T47D (cell line): Measurements from ENCODE around the gene RNASE9.

ENCODE experiments used
- DNase-seq, 2 experiments: peaks; one replicate each; pipeline versions ENCODE4 v3.0.0 to v3.0.0-alpha.2; 2011 to 2012; ENCODE audit warnings: low read depth in 1 of 2, low spot score in 1 of 2
- JUND ChIP-seq: IDR thresholded peaks from 2 replicates; pipeline ENCODE4 v1.6.1; 2012; ENCODE audit warnings: low read depth
- in situ Hi-C: cut with HindIII; loops from 2 replicates; pipeline ENCODE4 v1.10.0; 2016; ENCODE audit warnings: low sequenced_read_pairs, low pct_unique_long_range_greater_than_20kb

RNASE9 gene

GRCh38 chr14:20564501-20564997 is 3.7 kb upstream of the RNASE9 start:
- no peak for TF ChIP-seq JUND
- in situ Hi-C loops = no loop called here
- no peak for DNase-seq

- in situ Hi-C loops = no loop called here
- no peak for DNase-seq
- no peak for TF ChIP-seq JUND
Measured at GRCh38 chr14:20563971-20564370, 3.1 kb upstream of the RNASE9 start.

- in situ Hi-C loops = no loop called here
Measured at GRCh38 chr14:20559461-20559904, 1.4 kb downstream of the RNASE9 start.

GRCh38 chr14:20557212-20557542 is 3.7 kb downstream of the RNASE9 start:
- TF ChIP-seq JUND = no peak
- in situ Hi-C loops = no loop called here
- no peak for DNase-seq

More at GRCh38 chr14:20559461-20559904, 1.4 kb downstream of the RNASE9 start:
- TF ChIP-seq JUND = no peak
- no peak for DNase-seq

- in situ Hi-C loops = no loop called here
- no peak for DNase-seq
- no peak for TF ChIP-seq JUND
Measured at GRCh38 chr14:20556500-20557211, 4.2 kb downstream of the RNASE9 start.

- no peak for TF ChIP-seq JUND
- in situ Hi-C loops = no loop called here
- no peak for DNase-seq
Measured at GRCh38 chr14:20555845-20556244, 5.0 kb downstream of the RNASE9 start.

GRCh38 chr14:20553024-20553423 is 7.8 kb downstream of the RNASE9 start:
- DNase-seq = no peak
- no peak for TF ChIP-seq JUND
- in situ Hi-C loops = no loop called here

GRCh38 chr14:20551606-20552005 is 9.2 kb downstream of the RNASE9 start:
- in situ Hi-C loops = no loop called here
- no peak for DNase-seq
- no peak for TF ChIP-seq JUND

GRCh38 chr14:20550926-20551325 is 9.9 kb downstream of the RNASE9 start:
- TF ChIP-seq JUND = no peak
- DNase-seq = no peak
- in situ Hi-C loops = no loop called here

- no peak for DNase-seq
- in situ Hi-C loops = no loop called here
- TF ChIP-seq JUND = no peak
Measured at GRCh38 chr14:20548414-20549158, 12.3 kb downstream of the RNASE9 start.

GRCh38 chr14:20546877-20547276 is 14.0 kb downstream of the RNASE9 start:
- DNase-seq = no peak
- no peak for TF ChIP-seq JUND
- in situ Hi-C loops = no loop called here

- no peak for TF ChIP-seq JUND
- DNase-seq = no peak
- in situ Hi-C loops = no loop called here
Measured at GRCh38 chr14:20539906-20540305, 20.9 kb downstream of the RNASE9 start.
